ENCODE measurements around the gene GLT8D2.

The GLT8D2 gene

GRCh38 chr12:103973909-103974308 lies 76.1 kb downstream of the GLT8D2 start:
- TF ChIP-seq POLR2AphosphoS5 (IDR thresholded peaks at IDR 0.05; ENCODE audit: low read depth), result no peak
- TF ChIP-seq REST (IDR thresholded peaks at IDR 0.05; ENCODE audit: insufficient replicate concordance, low read depth), result no peak
- TF ChIP-seq GABPA (IDR thresholded peaks at IDR 0.05; ENCODE audit: low read depth), result no peak
- TF ChIP-seq SPI1 (IDR thresholded peaks at IDR 0.05; ENCODE audit: borderline replicate concordance, low read depth), result no peak
- TF ChIP-seq CTCF (IDR thresholded peaks at IDR 0.05; ENCODE audit: insufficient read depth, low read length), result no peak
- H3K27ac ChIP-seq (replicated peaks), result no peak overlapping the region
- DNase-seq (ENCODE audit: low read depth in 1 of 2, low spot score in 1 of 2), result no peak
- no peaks in the 10 kb centered on the region for H3K27me3 ChIP-seq (ENCODE audit: insufficient read depth, poor library complexity, severe bottlenecking)
- H3K4me3 ChIP-seq (replicated peaks; ENCODE audit: insufficient read depth, low read length), result no peak overlapping the region

GRCh38 chr12:103969391-103969790 lies 80.6 kb downstream of the GLT8D2 start:
- DNase-seq (ENCODE audit: low read depth in 1 of 2, low spot score in 1 of 2), result no peak
- H3K27me3 ChIP-seq (ENCODE audit: insufficient read depth, poor library complexity, severe bottlenecking), result no peaks in the 10 kb centered on the region
- H3K4me3 ChIP-seq (replicated peaks; ENCODE audit: insufficient read depth, low read length), result no peak overlapping the region
- no peak overlapping the region for H3K27ac ChIP-seq (replicated peaks)
- TF ChIP-seq CTCF (IDR thresholded peaks at IDR 0.05; ENCODE audit: insufficient read depth, low read length) (no peak), POLR2AphosphoS5 (IDR thresholded peaks at IDR 0.05; ENCODE audit: low read depth) (no peak)

GRCh38 chr12:103966736-103967135 lies 83.3 kb downstream of the GLT8D2 start:
- peak overlapping the region; percentile 87 for H3K4me3 ChIP-seq (replicated peaks; ENCODE audit: insufficient read depth, low read length)
- no peaks in the 10 kb centered on the region for H3K27me3 ChIP-seq (ENCODE audit: insufficient read depth, poor library complexity, severe bottlenecking)
- TF ChIP-seq GABPA (IDR thresholded peaks at IDR 0.05; ENCODE audit: low read depth) (no peak), SPI1 (IDR thresholded peaks at IDR 0.05; ENCODE audit: borderline replicate concordance, low read depth) (no peak), REST (IDR thresholded peaks at IDR 0.05; ENCODE audit: insufficient replicate concordance, low read depth) (no peak), POLR2AphosphoS5 (IDR thresholded peaks at IDR 0.05; ENCODE audit: low read depth) (no peak), CTCF (IDR thresholded peaks at IDR 0.05; ENCODE audit: insufficient read depth, low read length) (no peak)
- peak overlapping the region; percentile 93 for H3K27ac ChIP-seq (replicated peaks)
- DNase-seq (ENCODE audit: low read depth in 1 of 2, low spot score in 1 of 2), result no peak
